ENCODE results near the gene SHD.

DNA sequence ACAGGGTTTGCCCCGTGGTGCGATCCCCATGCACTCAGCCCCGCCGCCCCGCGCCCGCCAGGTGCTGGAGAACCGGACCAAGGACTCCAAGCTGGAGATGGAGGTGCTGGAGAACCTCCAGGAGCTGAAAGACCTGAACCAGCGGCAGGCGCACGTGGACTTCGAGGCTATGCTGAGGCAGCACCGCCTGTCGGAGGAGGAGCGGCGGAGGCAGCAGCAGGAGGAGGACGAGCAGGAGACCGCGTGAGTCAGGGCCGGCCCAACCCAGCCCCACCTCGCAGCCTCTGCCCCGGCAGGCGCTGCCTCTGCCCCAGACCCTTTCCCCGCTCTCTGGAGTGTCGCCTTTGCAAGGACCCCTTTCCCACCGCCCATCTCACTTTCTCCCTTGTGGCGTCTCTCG is 20.9 kb upstream of the SHD start:
- TF ChIP-seq CTCF (conservative IDR thresholded peaks at IDR 0.05; ENCODE audit: low read length), result no peak
- TF ChIP-seq EZH2phosphoT487 (IDR thresholded peaks at IDR 0.05; ENCODE audit: borderline replicate concordance, low read depth, low read length), result no peak
